Hematopoietic multipotent progenitor cell (in vitro differentiated cells): Measurements from ENCODE around the gene ZFAND2B. TPM values are rescaled to one million over a fixed set of nuclear protein-coding genes. Genes with fewer than 3 reads are reported as not detected.

Experiments
- DNase-seq, 3 donors: peaks; one replicate each; pipeline ENCODE4 v3.0.0-alpha.2; 2011 to 2015; ENCODE audit warnings: low read depth in 2 of 3, low spot score in 2 of 3
- total RNA-seq: library from RNA; depleted of rRNA; stranded (reverse); fragments of >200 nt; gene quantifications from one replicate; pipeline ENCODE4 v1.2.3, GENCODE V29; 2012

ZFAND2B gene
- total RNA-seq: 87.8 TPM

- peak; percentile 96 to 97 (median 96) for DNase-seq
Observed at GRCh38 chr2:219206328-219207133, at the start of gene ZFAND2B. TSS of gene ZFAND2B (plus strand) at chr2:219206782. CDS start at chr2:219206988, 206 bp downstream.

GRCh38 chr2:219157396-219157795 lies 49.2 kb upstream of the ZFAND2B start:
- DNase-seq: no peak

DNA sequence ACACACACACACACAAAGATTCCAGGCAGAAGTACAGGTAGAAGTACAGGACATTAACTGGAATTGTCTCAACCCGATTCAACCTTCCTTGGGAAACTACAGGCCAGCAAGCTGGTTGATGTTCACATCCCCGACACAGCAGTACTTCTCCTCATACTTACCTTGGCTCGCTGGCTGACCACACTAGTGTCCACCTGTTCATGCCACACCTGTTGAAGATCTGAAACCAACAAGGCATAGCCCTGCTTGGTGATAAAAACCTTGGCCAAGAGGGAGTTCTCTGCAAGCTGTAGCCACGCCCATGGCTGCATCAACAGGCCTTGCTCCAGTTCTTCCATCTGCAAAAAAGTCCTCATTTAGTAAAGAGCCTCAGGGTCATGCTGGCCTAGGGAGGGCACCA lies 48.6 kb upstream of the ZFAND2B start:
- DNase-seq: no peak

DNA sequence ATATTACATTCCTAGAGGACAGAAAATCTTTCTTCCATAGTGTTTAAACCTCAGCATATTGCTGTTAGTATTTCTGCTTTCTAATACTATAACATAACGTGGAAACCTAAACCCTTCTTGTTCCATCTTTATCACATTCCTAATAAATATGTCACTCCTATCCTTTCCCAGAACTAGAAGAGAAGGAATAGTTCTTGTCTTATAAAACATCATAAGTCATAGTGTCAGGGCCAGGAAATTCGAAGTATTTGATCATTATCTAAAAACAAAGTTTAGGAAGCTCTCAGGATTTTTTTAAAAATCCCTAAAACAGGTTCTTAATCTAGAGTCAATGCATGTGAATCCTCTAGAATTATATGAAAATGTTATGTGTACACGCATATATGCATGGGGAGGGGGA lies 48.0 kb upstream of the ZFAND2B start:
- no peak for DNase-seq

DNA sequence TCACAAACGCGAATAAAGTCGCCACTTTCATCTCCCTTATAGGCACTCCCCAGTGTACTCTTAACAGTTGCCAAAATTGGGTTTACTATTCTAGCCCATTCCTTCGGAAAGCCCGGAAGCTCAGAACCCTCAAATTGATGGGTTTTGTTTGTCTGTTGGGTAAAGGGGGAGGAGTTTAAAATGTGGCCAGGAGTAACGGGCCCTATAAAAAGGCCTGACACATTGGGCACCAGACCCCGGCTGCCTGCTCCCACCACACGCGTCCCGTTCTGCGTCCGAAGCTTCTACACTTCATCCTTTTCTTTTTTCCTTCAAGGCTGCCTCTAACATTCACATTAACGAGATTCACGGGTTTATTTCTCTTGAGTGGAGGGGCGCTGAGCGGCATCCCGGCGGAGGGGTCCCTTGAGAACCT lies 46.8 kb upstream of the ZFAND2B start:
- DNase-seq: no peak

GRCh38 chr2:219160186-219161017 lies 46.2 kb upstream of the ZFAND2B start, which contains the start of gene NHEJ1:
TSS of gene NHEJ1 (minus strand) at chr2:219160815. CDS start at chr2:219158362, 2,453 bp downstream.
- DNase-seq: peak; percentile 92 to 97 (median 95)

GRCh38 chr2:219161097-219161496 lies 45.5 kb upstream of the ZFAND2B start:
- DNase-seq: peak in 1 of 3 donors; percentile 8

- DNase-seq: no peak
Observed at GRCh38 chr2:219163156-219163555, 43.4 kb upstream of the ZFAND2B start.

GRCh38 chr2:219165058-219165911 lies 41.3 kb upstream of the ZFAND2B start:
- no peak for DNase-seq

DNA sequence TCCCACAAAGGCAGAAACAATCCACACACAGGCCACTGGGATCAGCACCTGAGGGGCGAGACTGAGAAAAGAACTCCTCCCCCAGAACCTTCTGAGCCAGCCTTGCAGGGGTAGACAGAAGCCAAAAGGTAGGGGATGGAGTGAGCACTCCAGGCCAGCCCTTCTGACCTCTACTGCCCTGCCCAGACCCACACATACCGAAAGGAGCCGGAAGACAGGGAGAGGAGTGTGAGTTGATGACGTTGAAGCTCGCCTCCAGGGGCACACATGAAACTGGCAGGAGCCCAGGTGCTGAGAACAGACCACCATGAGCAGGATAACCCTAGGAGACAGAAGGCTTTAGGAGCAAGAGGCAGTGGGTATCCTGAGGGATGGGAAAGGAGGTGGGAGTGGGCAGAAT lies 38.6 kb upstream of the ZFAND2B start:
- DNase-seq: no peak

- DNase-seq: peak in 2 of 3 donors; percentile 29 to 39
Observed at GRCh38 chr2:219168526-219168925, 38.1 kb upstream of the ZFAND2B start.

- DNase-seq: no peak
Observed at GRCh38 chr2:219168932-219169331, 37.6 kb upstream of the ZFAND2B start.

- DNase-seq: no peak
Observed at GRCh38 chr2:219169930-219170654, 36.5 kb upstream of the ZFAND2B start, which contains the start of gene SLC23A3. TSS of gene SLC23A3 (minus strand) at chr2:219170029. CDS start at chr2:219169984, 45 bp downstream.

DNA sequence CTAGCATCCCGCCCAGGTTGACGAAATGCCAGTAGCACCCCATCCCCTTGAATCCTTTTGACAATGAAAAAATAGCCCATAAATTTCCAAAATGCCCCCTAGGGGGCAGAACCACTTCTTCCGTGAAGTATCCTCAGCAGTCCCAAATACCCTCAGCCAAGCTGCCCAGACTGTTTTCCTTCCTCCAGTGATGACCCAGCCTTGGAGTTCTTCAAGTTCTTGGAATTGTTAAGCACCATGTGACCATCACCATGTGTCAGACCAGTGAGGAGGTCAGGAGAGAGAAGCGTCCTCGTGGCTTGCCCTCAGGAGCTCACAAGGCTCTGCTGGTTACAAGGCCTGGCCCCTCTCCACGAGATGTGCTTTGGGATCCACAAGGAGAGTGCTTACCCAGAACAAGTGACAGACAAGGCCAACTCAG lies 35.3 kb upstream of the ZFAND2B start:
- peak in 2 of 3 donors; percentile 21 to 52 for DNase-seq

GRCh38 chr2:219172231-219173154 lies 34.1 kb upstream of the ZFAND2B start:
- DNase-seq: no peak

GRCh38 chr2:219173176-219173575 lies 33.4 kb upstream of the ZFAND2B start:
- no peak for DNase-seq

DNA sequence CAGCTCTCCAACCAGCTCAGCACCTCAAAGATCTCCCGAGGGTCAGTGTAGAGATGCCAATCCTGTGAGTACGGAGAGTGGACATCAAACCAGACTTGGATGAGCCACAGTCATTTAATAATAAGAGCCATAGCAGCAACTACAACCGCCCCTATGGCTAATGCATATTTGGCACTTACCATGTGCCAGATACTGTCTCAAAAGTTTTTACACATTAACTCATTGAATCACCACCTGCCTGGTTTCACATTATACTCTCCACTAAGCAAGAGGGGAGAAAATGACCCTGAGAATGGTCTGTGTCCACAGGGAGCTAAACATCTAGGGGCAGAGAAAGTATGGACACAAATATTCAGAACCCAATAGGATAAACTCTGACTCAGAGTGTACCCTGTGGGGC lies 32.4 kb upstream of the ZFAND2B start:
- DNase-seq: no peak

DNA sequence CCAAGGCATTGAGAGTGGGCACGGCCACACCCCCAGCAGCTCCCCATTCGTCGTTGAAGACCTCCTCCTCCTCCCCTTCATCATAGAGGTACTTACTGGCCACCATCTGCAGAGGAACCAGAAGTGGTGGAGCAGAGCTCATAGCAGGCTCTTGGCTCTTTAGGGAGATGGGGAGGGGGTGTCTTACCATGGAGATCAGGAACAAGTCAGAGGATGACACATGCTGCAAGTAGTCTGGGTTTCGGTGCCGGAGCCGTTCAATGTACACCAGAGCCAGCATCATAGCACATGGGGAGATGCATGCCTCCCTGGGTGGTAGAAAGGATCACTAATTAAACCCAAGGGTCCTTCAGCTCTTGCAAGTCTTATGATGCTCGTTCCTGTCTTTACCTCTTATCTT lies 31.8 kb upstream of the ZFAND2B start:
- DNase-seq: no peak

- DNase-seq: no peak
Observed at GRCh38 chr2:219175486-219175885, 31.1 kb upstream of the ZFAND2B start.
